GM21528 (cell line): Measurements from ENCODE around the gene SOD2.
"Not testable (repeated sequence)": the region's sequence is repeated elsewhere in the genome, so short reads cannot be mapped to it uniquely, and the experiment has no call there.

Experiments
- ATAC-seq: cut with Tn5 transposase; IDR thresholded peaks from one replicate; pipeline ENCODE4 v1.9.1; 2021; ENCODE audit warnings: mild to moderate bottlenecking, moderate library complexity; ENCODE audit not compliant: unreplicated experiment, low FRiP score

SOD2 gene

DNA sequence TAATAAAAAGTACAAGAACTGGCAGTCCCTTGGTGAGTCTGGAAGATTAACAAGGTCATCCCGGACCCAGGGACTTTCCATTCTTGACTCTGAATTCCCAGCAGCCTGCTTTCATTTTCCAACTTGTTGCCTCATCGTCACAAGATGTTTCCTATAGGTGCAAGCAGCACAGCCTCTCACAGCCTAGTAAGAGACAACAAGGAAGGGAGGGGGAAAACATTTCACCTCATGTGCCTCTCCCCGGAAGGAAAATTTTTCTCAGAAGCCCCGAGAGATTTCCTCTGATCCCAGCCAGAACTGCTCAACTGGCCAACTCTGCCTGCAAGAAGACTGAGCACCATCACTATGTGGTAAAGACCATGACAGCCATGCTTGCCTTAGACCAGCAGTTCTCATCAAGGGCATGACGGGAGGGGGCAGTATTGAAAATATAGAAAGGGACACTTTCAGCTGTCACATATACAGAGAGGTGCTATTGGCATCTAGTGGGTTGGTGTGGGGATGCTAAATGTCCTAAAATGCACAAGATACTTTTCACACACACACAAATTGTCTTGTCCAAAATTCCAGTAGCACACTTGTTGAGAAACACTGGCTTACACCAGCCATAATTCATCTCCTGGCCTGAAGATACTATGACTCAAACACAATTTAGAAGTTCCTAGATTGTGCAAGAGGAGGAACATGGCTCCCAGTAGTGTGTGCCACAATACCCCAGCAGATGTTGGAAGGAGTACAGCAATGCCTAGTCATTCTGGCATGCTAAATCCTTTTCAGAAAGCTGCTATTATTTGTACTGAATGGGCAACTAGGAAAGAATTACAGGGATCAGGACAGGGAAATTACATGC, 23.4 kb upstream of the SOD2 start:
- no peak for ATAC-seq

DNA sequence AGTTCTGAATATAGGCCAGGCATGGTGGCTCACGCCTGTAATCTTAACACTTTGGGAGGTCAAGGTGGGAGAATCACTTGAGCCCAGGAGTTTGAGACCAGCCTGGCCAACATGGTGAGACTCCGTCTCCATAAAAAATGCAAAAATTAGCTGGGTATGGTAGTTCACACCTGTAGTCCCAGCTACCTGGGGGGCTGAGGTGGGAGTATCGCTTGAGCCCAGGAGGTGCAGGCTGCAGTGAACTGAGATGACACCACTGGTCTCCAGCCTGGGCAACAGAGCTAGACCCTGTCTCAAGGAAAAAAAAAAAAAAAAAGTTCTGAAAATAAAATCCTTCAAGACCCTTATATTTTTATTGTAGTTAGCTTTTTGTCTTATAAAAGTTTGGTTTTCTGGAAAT, 22.6 kb upstream of the SOD2 start:
- no peak for ATAC-seq

DNA sequence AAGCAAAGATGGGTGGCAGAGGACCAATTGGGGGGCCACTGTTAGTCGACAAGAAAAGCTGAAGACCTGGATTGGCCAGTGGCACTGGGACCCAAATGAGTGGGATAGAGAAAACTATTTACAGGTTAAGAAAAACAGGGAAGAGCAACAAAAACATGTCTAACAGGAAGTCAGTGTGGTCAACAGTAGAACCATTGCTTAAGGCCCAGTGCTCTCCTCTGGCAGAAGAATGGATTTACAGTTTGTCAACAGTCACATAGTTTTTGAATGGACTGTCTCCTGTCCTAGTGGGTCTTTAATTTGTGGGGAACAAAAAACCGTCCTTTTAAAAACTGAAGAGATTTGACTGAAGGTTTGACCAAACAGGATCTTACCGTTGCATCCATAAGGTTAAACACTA, 22.1 kb upstream of the SOD2 start:
- ATAC-seq: no peak

DNA sequence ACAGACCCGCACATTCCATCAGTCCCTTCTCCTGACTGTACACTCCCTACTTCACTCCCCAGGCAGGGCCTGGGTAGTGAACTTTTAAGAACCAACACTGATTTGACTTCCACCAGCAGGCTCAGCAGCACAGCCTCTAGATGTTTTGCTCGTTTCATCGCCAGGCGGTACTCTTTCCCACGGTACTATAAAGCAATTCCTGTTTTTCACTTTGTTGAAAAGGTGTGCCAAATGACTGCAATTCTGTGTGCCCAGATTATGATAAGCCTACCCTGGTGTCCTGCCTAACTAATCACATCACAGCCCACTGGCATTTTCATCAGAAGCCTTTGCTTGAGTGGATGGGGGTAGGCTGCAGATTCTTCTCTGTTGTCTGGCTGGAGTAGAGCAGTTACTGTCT, 21.4 kb upstream of the SOD2 start:
- no peak for ATAC-seq

DNA sequence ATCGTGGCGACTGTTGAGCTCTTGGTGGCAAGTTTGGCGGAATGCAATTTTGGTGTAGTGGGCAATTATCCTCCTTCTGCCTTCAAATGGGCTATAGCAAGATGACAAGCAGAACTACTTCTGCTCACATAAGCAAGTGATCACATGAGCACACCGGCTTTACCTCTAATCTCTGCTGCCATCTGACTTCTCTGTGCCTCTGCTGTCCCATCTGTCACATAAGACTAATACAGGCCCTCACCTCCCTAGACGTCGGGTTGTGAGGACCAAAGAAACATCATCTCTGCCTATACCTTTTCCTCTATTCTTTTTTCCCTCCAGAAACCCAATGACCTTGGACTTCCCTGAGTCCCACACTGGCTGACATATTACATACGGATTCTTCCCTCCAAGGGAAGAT, 20.9 kb upstream of the SOD2 start:
- no peak for ATAC-seq

DNA sequence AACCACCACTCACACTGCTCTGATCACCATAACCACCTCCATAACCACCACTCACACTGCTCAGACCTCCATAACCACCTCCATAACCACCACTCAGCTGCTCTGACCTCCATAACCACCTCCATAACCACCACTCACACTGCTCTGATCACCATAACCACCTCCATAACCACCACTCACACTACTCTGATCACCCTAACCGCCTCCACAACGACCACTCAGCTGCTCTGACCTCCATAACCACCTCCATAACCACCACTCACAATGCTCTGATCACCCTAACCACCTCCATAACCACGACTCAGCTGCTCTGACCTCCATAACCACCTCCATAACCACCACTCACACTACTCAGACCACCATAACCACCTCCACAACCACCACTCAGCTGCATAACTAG, 19.3 kb upstream of the SOD2 start:
- not testable (repeated sequence) for ATAC-seq

DNA sequence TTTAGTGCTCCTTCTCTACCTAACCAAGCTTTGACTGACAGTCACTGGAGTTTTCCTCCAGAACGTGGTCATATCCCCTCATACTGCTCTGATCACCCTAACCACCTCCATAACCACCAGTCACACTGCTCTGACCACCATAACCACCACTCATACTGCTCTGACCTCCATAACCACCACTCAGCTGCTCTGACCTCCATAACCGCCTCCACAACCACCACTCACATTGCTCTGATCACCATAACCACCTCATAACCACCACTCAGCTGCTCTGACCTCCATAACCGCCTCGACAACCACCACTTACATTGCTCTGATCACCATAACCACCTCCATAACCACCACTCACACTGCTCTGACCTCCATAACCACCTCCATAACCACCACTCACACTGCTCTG, 17.6 kb upstream of the SOD2 start:
- not testable (repeated sequence) for ATAC-seq

DNA sequence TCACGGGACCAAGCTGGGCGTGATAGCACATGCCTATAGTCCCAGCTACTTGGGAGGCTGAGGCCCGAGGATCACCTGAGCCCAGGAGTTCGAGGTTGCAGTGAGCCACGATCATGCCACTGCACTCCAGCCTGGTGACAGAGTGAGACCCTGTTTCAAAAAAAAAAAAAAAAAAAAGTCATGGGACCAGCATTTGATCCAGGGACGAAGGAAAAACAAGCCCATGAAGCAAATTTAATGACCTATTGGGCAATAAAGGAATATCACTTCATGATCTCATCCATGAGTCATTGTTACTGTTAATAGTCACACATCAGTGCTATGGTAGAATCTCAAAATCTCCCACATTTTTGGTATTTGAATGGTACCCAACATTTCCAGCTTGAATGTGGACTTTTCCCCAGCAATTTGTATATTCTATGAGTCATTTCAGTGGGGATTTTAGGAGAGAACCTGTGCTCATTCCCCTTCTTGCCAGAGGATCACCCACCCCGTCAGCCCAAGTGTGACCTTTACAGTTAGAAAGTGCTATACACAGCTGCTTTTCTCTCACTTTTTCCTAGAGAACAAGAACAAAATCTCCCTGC, 8.5 kb upstream of the SOD2 start:
- ATAC-seq: no peak

DNA sequence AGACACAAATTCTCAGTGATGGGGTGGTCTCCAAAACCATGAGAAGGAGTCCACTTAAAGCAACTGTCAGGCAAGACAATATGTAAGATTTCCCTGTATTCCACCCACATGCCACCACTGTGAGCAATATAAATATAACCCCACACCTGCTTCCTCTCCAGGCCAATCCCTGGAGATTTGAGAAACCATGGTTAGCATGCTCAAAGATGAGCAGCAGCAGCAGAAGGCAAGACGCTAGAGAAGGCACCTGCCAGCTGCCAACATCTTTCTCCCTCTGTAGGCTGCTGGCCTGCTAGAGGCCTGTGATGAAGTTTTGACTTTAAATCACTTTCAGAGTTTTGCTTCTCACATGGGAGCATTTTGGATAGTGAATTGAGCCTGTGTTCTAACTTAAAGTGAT, 7.9 kb upstream of the SOD2 start:
- ATAC-seq: no peak

DNA sequence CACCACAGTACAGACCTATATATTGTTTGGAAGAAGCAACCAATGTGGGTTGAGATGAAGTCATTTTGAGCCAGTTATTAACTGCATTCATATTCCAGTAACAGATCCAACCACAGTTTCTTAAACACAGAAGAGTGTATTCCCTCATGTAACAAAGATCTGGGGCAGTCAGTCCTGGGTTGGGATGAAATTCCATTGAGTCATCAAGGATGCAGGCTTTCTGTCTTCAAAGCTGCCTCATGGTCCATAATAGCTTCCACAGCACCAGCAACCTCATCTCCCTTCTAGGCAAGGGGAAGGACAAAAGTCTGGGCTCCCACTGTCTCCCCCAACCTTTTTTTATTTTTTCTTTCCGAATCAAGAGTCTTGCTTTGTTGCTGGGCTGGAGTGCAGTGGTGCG, 2.9 kb upstream of the SOD2 start:
- no peak for ATAC-seq

DNA sequence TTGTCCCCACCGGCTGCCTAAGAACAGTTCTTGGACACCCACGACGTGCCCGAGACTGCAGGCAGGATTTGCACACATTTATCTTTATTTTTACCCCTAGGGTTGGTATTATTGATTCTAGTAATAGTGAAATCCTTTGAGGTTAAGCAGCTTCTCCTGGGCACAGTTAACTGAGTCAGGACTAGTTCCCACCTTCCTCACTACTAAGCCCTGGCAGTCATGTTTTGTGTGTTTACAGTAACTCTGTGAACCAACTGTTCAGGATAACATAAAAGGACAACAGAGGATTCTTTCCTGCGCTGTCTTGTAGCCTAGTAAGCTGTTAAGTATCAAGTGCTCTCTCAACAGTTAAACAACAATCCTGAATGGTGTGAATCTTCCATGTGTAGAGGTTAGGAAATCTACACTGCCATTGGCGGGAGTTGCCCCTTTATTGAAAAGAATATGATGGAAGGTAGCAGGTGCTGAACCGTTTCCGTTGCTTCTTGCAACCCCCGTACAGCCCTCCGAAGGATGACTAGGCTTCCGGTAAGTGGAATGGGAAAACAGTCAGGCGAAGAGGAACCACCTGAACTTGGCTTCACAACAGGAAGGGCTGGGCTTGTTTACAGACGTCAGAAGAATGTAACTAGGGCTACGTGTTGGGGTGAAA, 979 bp upstream of the SOD2 start:
- ATAC-seq: peak; percentile 5

DNA sequence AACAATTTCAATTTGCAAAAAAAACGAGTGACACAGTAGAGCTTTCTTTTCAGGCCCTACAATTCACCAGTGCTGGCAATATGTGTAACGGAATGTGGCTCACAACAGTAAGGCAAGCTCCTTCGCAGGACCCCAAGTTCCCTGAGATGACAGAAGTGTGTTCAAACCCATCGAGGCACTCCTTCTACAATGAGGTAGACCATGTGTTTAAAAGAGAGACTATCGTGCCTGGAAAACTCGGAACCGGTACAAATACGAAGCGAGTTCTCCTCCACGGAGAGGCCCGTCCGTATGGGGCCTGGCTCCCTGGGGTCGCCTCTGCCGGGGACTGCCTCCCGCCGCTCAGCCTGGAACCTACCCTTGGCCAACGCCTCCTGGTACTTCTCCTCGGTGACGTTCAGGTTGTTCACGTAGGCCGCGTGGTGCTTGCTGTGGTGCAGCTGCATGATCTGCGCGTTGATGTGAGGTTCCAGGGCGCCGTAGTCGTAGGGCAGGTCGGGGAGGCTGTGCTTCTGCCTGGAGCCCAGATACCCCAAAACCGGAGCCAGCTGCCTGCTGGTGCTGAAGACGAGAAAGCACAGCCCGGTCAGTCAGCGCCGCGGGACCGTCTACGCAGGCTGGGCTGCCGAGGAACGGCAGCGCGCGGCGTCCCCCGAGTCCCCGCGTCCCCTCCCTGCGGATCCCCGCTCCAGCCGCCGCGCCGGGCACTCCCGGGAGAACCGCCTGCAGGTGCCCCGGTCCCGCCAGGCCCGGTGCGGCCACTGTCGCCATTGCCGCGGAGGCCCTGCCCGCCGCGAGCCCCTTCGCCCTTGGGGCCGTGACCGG, 526 bp downstream of the SOD2 start:
- ATAC-seq: peak; percentile 53

DNA sequence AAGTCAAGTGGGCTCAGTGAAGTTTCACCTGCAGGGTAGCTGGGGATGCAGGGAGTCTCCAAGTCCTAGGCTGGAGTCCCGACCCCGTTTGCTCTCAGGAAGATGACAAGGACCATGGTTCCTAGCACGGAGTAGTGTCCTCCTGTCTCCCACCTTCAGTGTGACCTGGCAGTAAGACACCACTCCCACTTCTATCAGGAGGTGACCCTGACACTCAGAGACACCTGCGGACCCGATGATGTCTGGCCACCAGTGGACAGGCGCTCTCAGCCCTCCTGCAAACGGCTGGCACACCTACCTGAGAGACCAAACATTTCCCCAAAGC, 1.1 kb downstream of the SOD2 start:
- no peak for ATAC-seq

DNA sequence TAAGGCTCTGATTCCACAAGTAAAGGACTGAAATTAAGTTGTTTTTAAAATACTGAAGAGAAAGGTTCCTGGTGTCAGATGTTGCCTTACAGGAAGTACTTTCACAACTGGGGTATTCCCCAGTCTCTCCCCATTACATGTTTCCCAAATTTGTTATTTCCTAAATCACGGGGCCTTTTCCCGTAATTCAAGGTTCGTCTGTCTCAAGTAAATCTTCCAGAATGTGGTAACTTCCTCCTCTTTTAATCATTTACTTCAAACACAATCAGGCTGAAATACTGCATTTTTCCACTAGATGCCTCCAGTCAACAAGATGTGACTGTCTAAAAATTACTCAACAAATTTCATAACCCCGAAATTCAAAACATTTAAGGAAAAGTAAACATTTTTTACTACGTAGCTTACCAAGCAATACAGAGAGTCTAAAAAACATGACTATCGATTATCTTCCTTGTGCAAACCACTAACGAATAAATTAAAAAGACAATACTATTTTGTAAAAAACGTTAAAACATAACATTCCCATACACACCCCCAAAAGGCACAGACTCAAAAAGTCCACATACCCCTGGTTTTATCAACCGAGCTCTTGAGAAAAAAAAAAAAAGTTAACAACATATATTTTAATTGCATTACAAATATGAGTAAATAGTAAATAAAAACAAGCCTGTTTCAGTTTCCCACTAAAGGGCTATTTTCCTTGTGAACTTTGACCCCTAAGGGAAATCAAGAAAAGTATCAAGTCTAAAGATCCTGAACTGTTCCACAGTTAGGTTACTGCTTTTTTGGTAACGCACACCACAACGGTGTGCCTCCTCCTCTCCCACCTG, 1.7 kb downstream of the SOD2 start:
- no peak for ATAC-seq

DNA sequence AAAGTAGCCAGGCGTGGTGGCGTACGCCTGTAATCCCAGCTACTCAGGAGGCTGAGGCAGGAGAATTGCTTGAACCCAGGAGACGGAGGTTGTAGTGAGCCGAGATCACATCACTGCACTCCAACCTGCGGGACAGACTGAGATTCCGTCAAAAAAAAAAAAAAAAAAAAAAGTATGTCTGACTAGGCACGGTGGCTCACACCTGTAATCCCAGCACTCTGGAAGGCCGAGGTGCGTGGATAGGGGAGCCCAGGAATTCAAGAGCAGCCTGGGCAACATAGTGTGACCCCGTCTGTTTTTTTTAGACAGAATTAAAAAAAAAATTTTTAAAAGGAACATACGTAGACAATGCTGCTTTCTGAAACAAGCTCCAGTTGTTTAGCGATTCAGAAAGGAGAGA, 2.9 kb downstream of the SOD2 start:
- not testable (repeated sequence) for ATAC-seq

DNA sequence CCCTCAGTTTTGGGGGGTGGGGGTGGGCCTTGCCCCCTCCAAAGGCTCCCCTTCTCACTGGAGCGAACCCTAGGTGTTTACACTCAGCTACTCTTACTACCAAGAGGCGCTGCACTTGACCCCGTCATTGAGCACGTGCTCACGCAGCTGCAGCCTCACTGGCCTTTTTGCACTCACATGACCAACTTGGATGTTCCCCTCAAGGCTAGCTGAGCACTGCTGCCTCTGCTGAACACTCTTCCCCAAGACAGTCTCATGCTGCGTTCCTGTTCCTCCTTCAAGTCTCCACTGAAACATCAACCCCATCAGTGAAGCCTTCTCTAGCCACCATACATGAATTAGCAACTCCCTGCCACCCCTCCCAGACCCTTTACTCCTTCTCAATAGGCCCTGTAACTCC, 4.0 kb downstream of the SOD2 start:
- ATAC-seq: no peak

DNA sequence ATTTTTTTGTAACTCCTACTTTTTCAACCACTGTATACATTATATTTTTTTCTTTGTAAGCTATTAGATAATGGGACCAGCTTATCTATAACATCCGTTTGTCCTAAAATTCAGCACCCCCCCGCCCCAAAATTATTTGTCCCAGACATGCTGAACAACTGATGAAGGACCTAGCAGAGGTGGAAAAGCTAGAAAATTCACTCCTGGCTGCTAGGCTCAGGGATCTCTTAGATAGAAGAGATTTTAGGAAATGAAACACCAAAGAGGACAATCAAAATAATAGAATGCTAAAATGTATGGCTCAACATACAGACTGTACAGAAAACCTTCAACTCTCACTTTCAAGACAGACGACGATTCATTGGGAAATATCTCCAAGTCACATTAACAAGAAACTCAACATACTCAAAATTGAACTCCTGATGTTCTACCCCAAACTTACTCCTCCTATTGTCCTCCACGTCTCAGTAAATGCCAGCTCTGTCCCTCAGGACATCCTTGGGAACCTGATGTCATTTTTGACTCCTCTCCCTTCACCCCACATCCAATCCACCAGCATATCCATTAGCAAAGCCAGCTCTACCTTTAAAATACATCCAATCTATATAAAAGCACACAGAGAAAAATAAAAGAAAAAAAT, 4.7 kb downstream of the SOD2 start:
- ATAC-seq: no peak

DNA sequence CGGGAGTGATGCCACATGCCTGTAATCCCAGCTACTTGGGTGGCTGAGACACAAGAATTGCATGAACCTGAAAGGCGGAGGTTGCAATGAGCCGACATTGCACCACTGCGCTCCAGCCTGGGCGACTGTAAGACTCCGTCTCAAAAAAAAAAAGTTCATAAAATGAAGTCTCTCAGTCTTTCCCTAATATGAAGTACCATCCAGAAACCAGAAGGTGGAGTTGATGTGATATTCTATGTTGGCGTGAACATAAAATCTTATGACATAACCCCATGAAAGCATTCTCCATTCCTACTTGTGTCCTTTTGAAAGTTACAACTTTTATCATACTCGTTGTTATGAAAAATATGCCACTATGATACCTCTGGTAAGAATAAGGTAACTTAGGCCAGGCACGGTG, 5.7 kb downstream of the SOD2 start:
- ATAC-seq: no peak

DNA sequence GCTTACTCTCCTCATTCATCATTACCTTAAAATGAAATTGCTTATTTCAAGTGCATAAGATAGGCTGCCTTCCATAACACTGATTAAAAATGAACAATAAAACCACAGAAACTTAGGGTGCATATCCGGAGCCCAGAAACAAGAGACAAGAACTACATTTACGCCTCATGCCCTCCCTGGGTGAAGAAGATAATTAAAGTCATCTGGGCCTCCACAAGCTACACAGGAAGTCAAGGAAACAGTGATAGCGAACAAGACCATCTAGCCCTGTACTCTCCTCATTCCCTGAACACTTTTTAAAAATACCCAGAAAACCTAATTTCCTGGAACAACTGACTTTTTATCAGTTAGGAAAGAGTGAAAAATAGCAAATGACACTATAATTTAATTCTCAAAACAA, 6.3 kb downstream of the SOD2 start:
- ATAC-seq: no peak

DNA sequence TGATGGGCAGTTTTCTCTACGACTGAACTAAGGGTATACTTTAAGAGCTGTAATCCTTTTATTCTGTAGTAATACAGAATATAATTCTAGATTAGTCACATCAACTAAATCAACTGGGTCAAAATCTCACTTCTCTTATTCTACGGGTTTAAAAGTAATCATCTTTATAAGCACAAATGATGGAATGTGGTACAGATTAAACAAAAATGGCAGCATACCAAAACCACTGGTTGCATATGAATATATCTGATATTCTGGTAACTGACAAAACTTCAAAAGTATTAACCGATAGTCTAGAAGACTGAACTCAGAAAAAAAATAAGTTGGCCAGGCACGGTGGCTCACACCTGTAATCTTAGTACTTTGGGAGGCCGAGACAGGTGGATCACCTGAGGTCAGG, 7.0 kb downstream of the SOD2 start:
- no peak for ATAC-seq
